Thyroid gland (tissue), 4 donors: Measurements from ENCODE around the gene PTPRB.

ENCODE experiments used
- POLR2A ChIP-seq, 2 donors: fragments of 450-650 bp; IDR thresholded peaks; one replicate each; pipeline ENCODE4 v1.6.1; 2017; ENCODE audit warnings: antibody characterized with exemption in 2 of 2, mild to moderate bottlenecking in 2 of 2, moderate library complexity in 1 of 2
- TF ChIP-seq, protein P1 (sequence below), 6 experiments: fragments of 200-600 bp in 3 of 6; fragments of 450-650 bp in 3 of 6; sonication (generic) in 3 of 6; IDR thresholded peaks; one replicate each; pipeline ENCODE4 v1.5.1; 2016 to 2019; ENCODE audit warnings: antibody characterized with exemption in 6 of 6, mild to moderate bottlenecking in 2 of 6, inconsistent platforms in 1 of 6, moderate library complexity in 1 of 6

DNA sequence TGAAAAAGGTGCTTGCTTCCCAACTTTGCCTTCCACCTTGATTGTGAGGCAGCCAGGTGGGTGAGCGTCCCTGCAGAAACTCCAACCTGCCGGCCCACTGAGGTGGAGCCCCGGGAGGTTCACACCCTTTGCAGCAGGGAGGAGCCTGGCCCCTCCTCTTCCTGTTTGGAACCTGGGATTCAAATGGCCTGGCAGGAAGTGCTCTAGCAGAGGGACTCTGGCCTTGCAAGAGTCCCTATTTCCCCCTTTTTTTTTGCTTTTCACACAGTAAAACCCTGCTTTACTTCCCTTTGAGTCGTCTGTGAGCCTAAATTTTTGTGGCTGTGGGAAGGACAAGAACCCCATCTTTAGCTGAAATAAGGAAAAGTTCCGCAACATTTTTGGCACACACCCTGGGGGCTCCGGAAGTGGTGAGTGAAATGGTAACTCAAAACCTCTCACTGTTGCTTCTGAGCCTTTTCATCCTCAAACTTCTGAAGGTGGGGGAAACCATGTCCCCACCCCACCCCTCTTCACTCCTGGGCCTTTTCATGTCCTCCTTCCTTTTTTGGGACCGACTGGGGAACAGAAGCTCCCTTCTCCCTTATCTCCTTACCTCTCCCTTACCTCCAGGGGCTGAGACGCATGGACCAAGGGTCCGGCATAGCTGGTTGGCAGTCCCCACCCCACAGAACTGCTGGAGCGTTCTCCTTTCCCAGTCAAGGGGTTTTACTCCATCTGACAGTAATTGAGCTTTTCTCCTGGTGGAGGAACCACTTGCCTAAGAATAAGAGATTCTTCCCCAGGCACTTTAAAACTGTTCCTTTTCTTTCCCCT is 169.1 kb downstream of the PTPRB start:
- TF ChIP-seq, protein P1, sequence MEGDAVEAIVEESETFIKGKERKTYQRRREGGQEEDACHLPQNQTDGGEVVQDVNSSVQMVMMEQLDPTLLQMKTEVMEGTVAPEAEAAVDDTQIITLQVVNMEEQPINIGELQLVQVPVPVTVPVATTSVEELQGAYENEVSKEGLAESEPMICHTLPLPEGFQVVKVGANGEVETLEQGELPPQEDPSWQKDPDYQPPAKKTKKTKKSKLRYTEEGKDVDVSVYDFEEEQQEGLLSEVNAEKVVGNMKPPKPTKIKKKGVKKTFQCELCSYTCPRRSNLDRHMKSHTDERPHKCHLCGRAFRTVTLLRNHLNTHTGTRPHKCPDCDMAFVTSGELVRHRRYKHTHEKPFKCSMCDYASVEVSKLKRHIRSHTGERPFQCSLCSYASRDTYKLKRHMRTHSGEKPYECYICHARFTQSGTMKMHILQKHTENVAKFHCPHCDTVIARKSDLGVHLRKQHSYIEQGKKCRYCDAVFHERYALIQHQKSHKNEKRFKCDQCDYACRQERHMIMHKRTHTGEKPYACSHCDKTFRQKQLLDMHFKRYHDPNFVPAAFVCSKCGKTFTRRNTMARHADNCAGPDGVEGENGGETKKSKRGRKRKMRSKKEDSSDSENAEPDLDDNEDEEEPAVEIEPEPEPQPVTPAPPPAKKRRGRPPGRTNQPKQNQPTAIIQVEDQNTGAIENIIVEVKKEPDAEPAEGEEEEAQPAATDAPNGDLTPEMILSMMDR (IDR thresholded peaks at IDR 0.05): no peak
- no peak for TF ChIP-seq POLR2A (IDR thresholded peaks at IDR 0.05)
